Pancreas (tissue), 10 donors: ENCODE results near the gene PSENEN. TPM values are rescaled to one million over a fixed set of nuclear protein-coding genes. Genes with fewer than 3 reads are reported as not detected.
"Not testable (repeated sequence)": the region's sequence is repeated elsewhere in the genome, so short reads cannot be mapped to it uniquely, and the experiment has no call there.

Experiments used
- ATAC-seq, 4 donors: fragments of 200-7000 bp; cut with Tn5 transposase; one replicate each; pipeline versions ENCODE4 v1.8.0 to v1.9.1; 2020; ENCODE audit warnings: mild to moderate bottlenecking in 4 of 4, moderate library complexity in 4 of 4
- DNase-seq, 6 donors: peaks; one replicate each; pipeline ENCODE4 v3.0.0-alpha.2; 2020
- FAIRE-seq: peaks from 2 replicates; lab custom pipeline; 2012; peaks lifted over from hg19 to GRCh38; lab: Jason Lieb, UNC
- H3K27ac ChIP-seq, 4 donors: fragments of 200-600 bp; sonication (generic); 1 replicate in 3 of 4; 2 replicates in 1 of 4; pipeline versions ENCODE4 v1.5.0 to v1.8.0; 2020
- H3K27me3 ChIP-seq, 4 donors: fragments of 200-600 bp; one replicate each; pipeline ENCODE4 v1.8.0; 2021
- H3K36me3 ChIP-seq, 3 donors: fragments of 200-600 bp; sonication (generic) in 1 of 3; one replicate each; pipeline versions ENCODE4 v1.5.0 to v1.8.0; 2020 to 2021
- H3K4me1 ChIP-seq, 3 donors: fragments of 200-600 bp; one replicate each; pipeline ENCODE4 v1.8.0; 2021
- H3K4me3 ChIP-seq, 4 donors: fragments of 200-600 bp; sonication (generic) in 2 of 4; one replicate each; pipeline versions ENCODE4 v1.5.0 to v1.8.0; 2020 to 2021
- H3K9me3 ChIP-seq, 4 donors: fragments of 200-600 bp; one replicate each; pipeline ENCODE4 v1.8.0; 2021
- CTCF ChIP-seq, 4 donors: fragments of 200-600 bp; sonication (generic) in 3 of 4; IDR thresholded peaks; one replicate each; pipeline versions ENCODE4 v1.5.0 to v1.8.0; 2021; ENCODE audit warnings: antibody characterized with exemption in 4 of 4
- WGBS, 2 donors: extraction: QIAGEN DNeasy Blood & Tissue Kit; methylation state at CpG; one replicate each; pipeline ENCODE4 v1.1.7; 2013; 5-methylcytosine and 5-hydroxymethylcytosine counted together
- intact Hi-C, 3 donors: fragments of 100-400 bp; cut with DNase I; formaldehyde crosslinking; loops; one replicate each; pipeline versions ENCODE4 v1.11.1 to v1.14.2; 2022
- polyA plus RNA-seq, 2 donors: library from polyadenylated mRNA; stranded (reverse); fragments of 200-250 nt; gene quantifications; one replicate each; pipeline ENCODE4 v1.2.3, GENCODE V29; 2013
- total RNA-seq, 6 donors: library from RNA; stranded (reverse); fragmentation: NEBNext Ultra II Directional in 4 of 6; extraction: Animal tissue kit (Norgen Biotek cat#: 25700) in 4 of 6; gene quantifications; one replicate each; pipeline versions ENCODE4 v1.2.1 to v1.2.4, GENCODE V29; 2021 to 2023
- donor health status: healthy with polysubstance abuse.
- donor health status: DM: no; HTN: no; CAD: no; lungs with moderate emphysema.
- donor health status: DM: no; HTN: no; CAD: no.
- donor health status: control.
- donor health status: control.
- donor health status: Bipolar disorder and iron deficiency.
- donor health status: DM: yes; HTN: yes; CAD: no.
- donor health status: DM: no; HTN: no; CAD: no.
- donor health status: DM: no; HTN: no; CAD: no.
- donor health status: DM: yes; HTN: yes; CAD: no.

The PSENEN gene
- total and polyA plus RNA-seq, 8 donors = 26.7 to 64.6 (median 36.3) TPM

- no peak for TF ChIP-seq CTCF (IDR thresholded peaks at IDR 0.05)
- Histone ChIP-seq H3K9me3 (no peaks in the 10 kb centered on the region), H3K27ac (no peak overlapping the region), H3K27me3 (no peaks in the 10 kb centered on the region), H3K36me3 (peaks cover 8 to 49% (median 43%) of the 10 kb centered on the region in 3 donors), H3K4me1 (peaks cover 0 to 7% (median 0%) of the 10 kb centered on the region in 3 donors), H3K4me3 (no peak overlapping the region)
- peak in 3 of 6 donors; percentile 15 to 65 (median 23) for DNase-seq
- intact Hi-C loops = loop anchor here in 1 of 3 donors (10.0 kb wide), 1 partner anchor 177 kb away; the partner anchor contains the start of gene TMEM147
- 92 to 93% methylated on average over 16 of the region's 16 CpGs for WGBS, 2 donors
- FAIRE-seq = no peak
- no peak for ATAC-seq
Measured at GRCh38 chr19:35721374-35721773, 24.1 kb upstream of the PSENEN start.

- no peak for TF ChIP-seq CTCF (IDR thresholded peaks at IDR 0.05)
- Histone ChIP-seq H3K9me3 (no peaks in the 10 kb centered on the region), H3K4me1 (peaks cover 0 to 7% (median 0%) of the 10 kb centered on the region in 3 donors), H3K27me3 (no peaks in the 10 kb centered on the region), H3K27ac (no peak overlapping the region), H3K4me3 (no peak overlapping the region), H3K36me3 (peaks cover 13 to 60% (median 54%) of the 10 kb centered on the region in 3 donors)
- ATAC-seq (no peak), FAIRE-seq (no peak), DNase-seq (peak in 3 of 6 donors; percentile 10 to 54 (median 33))
- 91 to 94% methylated on average over 14 of the region's 14 CpGs for WGBS, 2 donors
- intact Hi-C loops = loop anchor here in 1 of 3 donors (10.0 kb wide), 1 partner anchor 178 kb away; the partner anchor contains the start of gene TMEM147
Measured at GRCh38 chr19:35722461-35722860, 23.0 kb upstream of the PSENEN start.

DNA sequence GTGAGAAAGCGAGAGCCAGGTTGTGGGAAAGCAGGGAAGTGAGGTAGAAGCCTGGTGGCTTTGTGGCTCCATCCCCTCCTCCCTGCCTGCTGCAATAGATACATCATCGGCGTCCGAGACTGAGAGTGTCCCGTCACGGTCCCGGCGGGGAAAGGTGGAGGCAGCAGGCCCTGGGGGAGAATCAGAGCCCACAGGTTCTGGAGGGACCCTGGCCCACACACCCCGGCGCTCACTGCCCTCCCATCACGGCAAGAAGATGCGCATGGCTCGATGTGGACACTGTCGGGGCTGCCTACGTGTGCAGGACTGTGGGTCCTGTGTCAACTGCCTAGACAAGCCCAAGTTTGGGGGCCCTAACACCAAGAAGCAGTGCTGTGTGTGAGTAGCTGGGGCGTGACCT is 22.6 kb upstream of the PSENEN start:
- FAIRE-seq = no peak

GRCh38 chr19:35723671-35724070 is 21.8 kb upstream of the PSENEN start:
- 93 to 94% methylated on average over 24 of the region's 24 CpGs for WGBS, 2 donors
- FAIRE-seq = no peak

More for the DNA sequence above, 22.6 kb upstream of the PSENEN start:
- peak in 2 of 6 donors; percentile 10 to 74 for DNase-seq
- Histone ChIP-seq H3K4me3 (no peak overlapping the region), H3K36me3 (peaks cover 15 to 64% (median 58%) of the 10 kb centered on the region in 3 donors), H3K27ac (no peak overlapping the region), H3K9me3 (no peaks in the 10 kb centered on the region), H3K4me1 (peaks cover 0 to 7% (median 0%) of the 10 kb centered on the region in 3 donors), H3K27me3 (no peaks in the 10 kb centered on the region)
- ATAC-seq = no peak
- TF ChIP-seq CTCF (IDR thresholded peaks at IDR 0.05) = no peak
- intact Hi-C loops = loop anchor here in 1 of 3 donors (10.0 kb wide), 1 partner anchor 178 kb away; the partner anchor contains the start of gene TMEM147
- WGBS, 2 donors = 90 to 96% methylated on average over 13 to 16 of the region's 16 CpGs

DNA sequence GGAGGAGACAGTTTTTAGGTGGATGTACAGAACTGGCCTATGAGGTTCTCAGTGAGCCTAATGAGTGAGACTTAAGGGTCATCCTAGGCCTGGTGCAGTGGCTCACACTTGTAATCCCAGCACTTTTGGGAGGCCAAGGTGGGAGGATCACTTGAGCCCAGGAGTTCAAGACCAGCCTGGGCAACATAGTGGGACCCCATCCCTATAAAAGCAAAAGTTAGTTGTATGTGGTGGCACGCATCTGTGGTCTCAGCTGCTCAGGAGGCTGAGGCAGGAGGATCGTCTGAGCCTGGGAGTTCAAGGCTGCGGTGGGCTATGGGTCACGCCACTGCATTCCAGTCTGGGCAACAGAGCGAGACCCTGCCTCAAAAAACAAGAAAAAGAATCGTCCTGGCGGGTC is 21.3 kb upstream of the PSENEN start:
- not testable (repeated sequence) for H3K4me3 ChIP-seq, H3K27me3 ChIP-seq, H3K27ac ChIP-seq, FAIRE-seq, ATAC-seq, H3K4me1 ChIP-seq, H3K9me3 ChIP-seq
- 86 to 90% methylated on average over 7 of the region's 7 CpGs for WGBS, 2 donors
- peaks cover 16 to 76% (median 70%) of the 10 kb centered on the region in 3 donors for H3K36me3 ChIP-seq
- DNase-seq = peak in 1 of 6 donors; percentile 16
- intact Hi-C loops = loop anchor here in 1 of 3 donors (10.0 kb wide), 1 partner anchor 179 kb away; the partner anchor contains the start of gene TMEM147

More at GRCh38 chr19:35723671-35724070, 21.8 kb upstream of the PSENEN start:
- ATAC-seq (no peak), DNase-seq (peak in 3 of 6 donors; percentile 11 to 38 (median 32))
- no peak for TF ChIP-seq CTCF (IDR thresholded peaks at IDR 0.05)
- no peaks in the 10 kb centered on the region for H3K27me3 ChIP-seq
- intact Hi-C loops = loop anchor here in 1 of 3 donors (10.0 kb wide), 1 partner anchor 179 kb away; the partner anchor contains the start of gene TMEM147
- H3K36me3 ChIP-seq = peaks cover 15 to 72% (median 65%) of the 10 kb centered on the region in 3 donors
- H3K4me3 ChIP-seq = no peak overlapping the region
- H3K4me1 ChIP-seq = peaks cover 0 to 7% (median 0%) of the 10 kb centered on the region in 3 donors
- H3K9me3 ChIP-seq = no peaks in the 10 kb centered on the region
- no peak overlapping the region for H3K27ac ChIP-seq
